Measurements from ENCODE around the gene NPHS1.

DNA sequence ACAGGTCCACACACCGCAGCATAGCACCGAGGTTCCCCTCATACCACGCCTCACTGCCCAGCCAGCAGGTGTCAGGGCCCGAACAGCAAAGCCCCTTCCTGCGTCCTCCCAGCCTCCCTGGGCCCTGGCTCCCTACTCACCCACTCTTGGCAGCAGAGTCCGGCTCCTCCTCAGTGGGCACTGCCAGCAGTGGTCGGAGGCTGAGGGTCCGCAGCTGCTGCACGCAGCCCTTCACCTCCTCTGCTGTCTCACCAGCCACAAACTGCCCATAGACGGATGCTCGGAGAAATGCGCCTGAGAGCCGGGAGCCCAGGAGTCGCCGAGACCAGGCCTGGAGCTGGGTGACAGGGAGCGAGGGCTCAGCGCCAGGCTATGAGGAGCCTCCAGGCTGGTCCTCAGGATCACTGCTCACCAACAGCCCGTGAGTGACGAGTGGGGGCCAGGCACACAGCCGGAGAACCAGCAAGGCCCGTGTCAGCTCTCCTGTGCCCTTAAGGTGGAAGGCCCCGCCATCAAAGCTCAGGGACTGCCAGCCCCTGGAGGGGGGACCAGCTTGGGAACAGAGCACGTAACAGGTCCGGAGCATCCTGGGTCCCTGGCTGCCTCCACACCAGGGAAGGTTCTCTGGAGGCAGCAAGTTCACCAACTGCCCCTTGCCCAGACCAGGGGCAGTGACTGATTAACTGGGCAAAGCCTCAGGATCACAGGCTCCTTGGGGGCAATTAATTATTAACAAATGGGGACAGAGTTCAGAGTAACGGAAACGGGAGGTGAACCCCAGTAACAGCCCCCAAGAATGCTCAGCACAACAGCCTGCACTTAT is 39.9 kb downstream of the NPHS1 start, which contains the start of gene PRODH2:
- TF ChIP-seq, protein P1, sequence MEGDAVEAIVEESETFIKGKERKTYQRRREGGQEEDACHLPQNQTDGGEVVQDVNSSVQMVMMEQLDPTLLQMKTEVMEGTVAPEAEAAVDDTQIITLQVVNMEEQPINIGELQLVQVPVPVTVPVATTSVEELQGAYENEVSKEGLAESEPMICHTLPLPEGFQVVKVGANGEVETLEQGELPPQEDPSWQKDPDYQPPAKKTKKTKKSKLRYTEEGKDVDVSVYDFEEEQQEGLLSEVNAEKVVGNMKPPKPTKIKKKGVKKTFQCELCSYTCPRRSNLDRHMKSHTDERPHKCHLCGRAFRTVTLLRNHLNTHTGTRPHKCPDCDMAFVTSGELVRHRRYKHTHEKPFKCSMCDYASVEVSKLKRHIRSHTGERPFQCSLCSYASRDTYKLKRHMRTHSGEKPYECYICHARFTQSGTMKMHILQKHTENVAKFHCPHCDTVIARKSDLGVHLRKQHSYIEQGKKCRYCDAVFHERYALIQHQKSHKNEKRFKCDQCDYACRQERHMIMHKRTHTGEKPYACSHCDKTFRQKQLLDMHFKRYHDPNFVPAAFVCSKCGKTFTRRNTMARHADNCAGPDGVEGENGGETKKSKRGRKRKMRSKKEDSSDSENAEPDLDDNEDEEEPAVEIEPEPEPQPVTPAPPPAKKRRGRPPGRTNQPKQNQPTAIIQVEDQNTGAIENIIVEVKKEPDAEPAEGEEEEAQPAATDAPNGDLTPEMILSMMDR (IDR thresholded peaks at IDR 0.05; ENCODE audit: poor library complexity) = no peak
- TF ChIP-seq EZH2phosphoT487 (IDR thresholded peaks at IDR 0.05; ENCODE audit: low read depth, severe bottlenecking, unreplicated experiment) (no peak), EZH2 (IDR thresholded peaks at IDR 0.05; ENCODE audit: borderline replicate concordance) (no peak)
